ENCODE measurements around the gene FBLN1.

GRCh38 chr22:45547016-45547345, 44.3 kb downstream of the FBLN1 start:
- no peak for TF ChIP-seq TOX (CRISPR knock-in tag; IDR thresholded peaks at IDR 0.05; ENCODE audit: borderline replicate concordance)
- TF ChIP-seq ZFP3 (CRISPR knock-in tag; IDR thresholded peaks at IDR 0.05): no peak
- no peak for TF ChIP-seq ARNTL (CRISPR knock-in tag; IDR thresholded peaks at IDR 0.05; ENCODE audit: borderline replicate concordance, low read depth)
- no peak for TF ChIP-seq ZNF565 (CRISPR knock-in tag; conservative IDR thresholded peaks at IDR 0.05; ENCODE audit: low read depth)
- no peak for TF ChIP-seq RARB (CRISPR knock-in tag; IDR thresholded peaks at IDR 0.05)
- no peak for TF ChIP-seq OSR1 (CRISPR knock-in tag; IDR thresholded peaks at IDR 0.05)
- no peak for TF ChIP-seq TSHZ2 (CRISPR knock-in tag; IDR thresholded peaks at IDR 0.05)
- TF ChIP-seq ZNF8 (CRISPR knock-in tag; IDR thresholded peaks at IDR 0.05): no peak
- TF ChIP-seq ESRRG (CRISPR knock-in tag; IDR thresholded peaks at IDR 0.05): no peak
- TF ChIP-seq PATZ1 (CRISPR knock-in tag; IDR thresholded peaks at IDR 0.05; ENCODE audit: borderline replicate concordance): no peak
- no peak for TF ChIP-seq ZFP30 (CRISPR knock-in tag; IDR thresholded peaks at IDR 0.05)
